HepG2 (cell line): ENCODE measurements around the gene UMOD. TPM values are rescaled to one million over a fixed set of nuclear protein-coding genes. Genes with fewer than 3 reads are reported as not detected.
A peak's percentile ranks its signal among the peaks of the same experiment; 100 is the strongest.

ENCODE experiments used
- ARHGAP35 ChIP-seq: sonication (generic); formaldehyde crosslinking; IDR thresholded peaks from 2 replicates; pipeline ENCODE4 v1.9.0; 2022; ENCODE audit warnings: mild to moderate bottlenecking, inconsistent platforms, moderate library complexity, missing genetic modification reagents, borderline replicate concordance
- ARID2 ChIP-seq: sonication (generic); formaldehyde crosslinking; IDR thresholded peaks from 2 replicates; pipeline ENCODE4 v1.8.1; 2022; ENCODE audit warnings: mild to moderate bottlenecking, missing genetic modification reagents, borderline replicate concordance
- FOSL2 ChIP-seq: sonication (generic); formaldehyde crosslinking; IDR thresholded peaks from 2 replicates; pipeline ENCODE4 v1.4.0; 2020; ENCODE audit warnings: missing genetic modification reagents
- HNF4A ChIP-seq: sonication (generic); formaldehyde crosslinking; IDR thresholded peaks from 2 replicates; pipeline ENCODE4 v1.4.0; 2020; ENCODE audit warnings: missing genetic modification reagents
- IRX3 ChIP-seq: sonication (generic); formaldehyde crosslinking; IDR thresholded peaks from 2 replicates; pipeline ENCODE4 v1.8.1; 2023; ENCODE audit warnings: mild to moderate bottlenecking, low read depth, missing genetic modification reagents, borderline replicate concordance
- NR1H2 ChIP-seq: sonication (generic); formaldehyde crosslinking; IDR thresholded peaks from 2 replicates; pipeline ENCODE4 v1.8.1; 2022; ENCODE audit warnings: low read depth, missing genetic modification reagents, borderline replicate concordance
- SP4 ChIP-seq: sonication (generic); formaldehyde crosslinking; IDR thresholded peaks from 2 replicates; pipeline ENCODE4 v1.8.1; 2023; ENCODE audit warnings: mild to moderate bottlenecking, missing genetic modification reagents
- YEATS2 ChIP-seq: sonication (generic); formaldehyde crosslinking; IDR thresholded peaks from 2 replicates; pipeline ENCODE4 v1.4.0; 2020; ENCODE audit warnings: missing genetic modification reagents, borderline replicate concordance
- ZMAT3 ChIP-seq: sonication (generic); formaldehyde crosslinking; conservative IDR thresholded peaks from 2 replicates; pipeline ENCODE4 v1.7.0; 2021; ENCODE audit warnings: missing genetic modification reagents
- ZNF292 ChIP-seq: sonication (generic); formaldehyde crosslinking; IDR thresholded peaks from 2 replicates; pipeline ENCODE4 v1.8.1; 2022; ENCODE audit warnings: mild to moderate bottlenecking, low read depth, missing genetic modification reagents, borderline replicate concordance
- ZNF329 ChIP-seq: sonication (generic); formaldehyde crosslinking; IDR thresholded peaks from 2 replicates; pipeline ENCODE4 v1.9.0; 2021; ENCODE audit warnings: low read depth, mild to moderate bottlenecking, missing genetic modification reagents
- ZNF737 ChIP-seq: sonication (generic); formaldehyde crosslinking; IDR thresholded peaks from 2 replicates; pipeline ENCODE4 v1.5.0; 2020; ENCODE audit warnings: missing genetic modification reagents, mild to moderate bottlenecking, borderline replicate concordance
- ZNF879 ChIP-seq: sonication (generic); formaldehyde crosslinking; IDR thresholded peaks from 2 replicates; pipeline ENCODE4 v1.8.1; 2023; ENCODE audit warnings: missing genetic modification reagents
- polyA plus RNA-seq, 8 experiments: library from polyadenylated mRNA; depleted of rRNA in 3 of 8; stranded (reverse) in 7 of 8; unstranded in 1 of 8; fragments of >200 nt; fragmentation: Illumina TruSeq in 4 of 8; extraction: Trizol in 4 of 8; gene quantifications; 2 replicates each; pipeline versions ENCODE4 v1.2.1 to v1.2.3, GENCODE V29; 2011 to 2016; ENCODE audit warnings: low read depth in 4 of 8, missing spikeins in 1 of 8, mixed read lengths in 1 of 8; ENCODE audit not compliant: insufficient read depth in 1 of 8
- total RNA-seq, 5 experiments: library from RNA; depleted of rRNA; stranded (reverse); fragments of >200 nt; fragmentation: Illumina TruSeq; extraction: Trizol; gene quantifications; 2 replicates each; pipeline ENCODE4 v1.2.3, GENCODE V29; 2016; ENCODE audit warnings: low read depth in 1 of 5
- TF ChIP-seq, protein P1 (sequence below), 2 experiments: fragments of 450-650 bp in 1 of 2; sonication (generic) in 1 of 2; formaldehyde crosslinking in 1 of 2; IDR thresholded peaks; 2 replicates each; pipeline versions ENCODE4 v1.6.1 to v1.8.0; 2016 to 2022; ENCODE audit warnings: antibody characterized with exemption in 1 of 2, mild to moderate bottlenecking in 1 of 2, missing genetic modification reagents in 1 of 2
- TF ChIP-seq, protein P2 (sequence below): IDR thresholded peaks from 2 replicates; pipeline ENCODE4 v1.6.1; 2016; ENCODE audit warnings: control low read depth
- TF ChIP-seq, protein P3 (sequence below): sonication (generic); formaldehyde crosslinking; conservative IDR thresholded peaks from 2 replicates; pipeline ENCODE4 v1.4.0; 2020; ENCODE audit warnings: missing genetic modification reagents

UMOD gene
- total and polyA plus RNA-seq, 2 of the 13 experiments (the other 11 are each of a cell fraction or from before 2014, with no cell fraction given): not detected

DNA sequence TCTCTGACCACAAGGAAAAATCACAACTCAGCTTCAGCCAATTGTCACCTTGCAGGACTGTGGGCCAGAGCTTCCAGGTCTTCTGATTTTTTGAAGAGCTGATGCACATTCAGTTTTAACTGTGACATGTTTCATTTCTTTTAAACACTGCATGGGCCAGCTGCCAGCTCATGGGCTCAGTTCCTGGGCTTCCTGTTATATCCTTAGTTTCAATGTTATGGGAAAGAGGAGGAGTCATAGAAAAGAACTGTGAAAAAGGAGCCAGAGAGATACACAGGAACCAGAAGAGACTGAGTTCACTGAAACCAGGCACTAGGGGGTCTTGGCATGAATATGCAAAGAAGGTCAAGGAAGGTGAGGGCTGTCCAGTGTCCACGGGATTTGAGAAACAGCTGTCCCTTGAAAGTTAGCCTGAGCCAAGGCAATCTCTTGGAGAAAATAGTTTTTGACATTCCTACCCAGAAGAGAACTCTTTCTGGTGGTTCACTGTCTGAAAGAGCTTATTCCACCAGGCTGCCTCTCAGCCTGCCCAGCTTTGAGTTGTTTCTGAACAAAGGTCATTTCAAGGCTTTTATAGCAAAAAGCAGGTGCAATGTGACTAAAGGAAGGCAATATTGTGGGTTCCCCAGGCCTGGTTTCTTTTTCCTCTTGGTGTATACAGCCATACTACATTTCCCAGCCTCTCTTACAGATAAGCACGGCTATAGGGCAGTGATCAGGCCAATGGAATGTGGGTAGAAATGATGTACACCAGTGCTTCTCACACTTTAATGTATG, 41.5 kb upstream of the UMOD start (continued):
- TF ChIP-seq, protein P1, sequence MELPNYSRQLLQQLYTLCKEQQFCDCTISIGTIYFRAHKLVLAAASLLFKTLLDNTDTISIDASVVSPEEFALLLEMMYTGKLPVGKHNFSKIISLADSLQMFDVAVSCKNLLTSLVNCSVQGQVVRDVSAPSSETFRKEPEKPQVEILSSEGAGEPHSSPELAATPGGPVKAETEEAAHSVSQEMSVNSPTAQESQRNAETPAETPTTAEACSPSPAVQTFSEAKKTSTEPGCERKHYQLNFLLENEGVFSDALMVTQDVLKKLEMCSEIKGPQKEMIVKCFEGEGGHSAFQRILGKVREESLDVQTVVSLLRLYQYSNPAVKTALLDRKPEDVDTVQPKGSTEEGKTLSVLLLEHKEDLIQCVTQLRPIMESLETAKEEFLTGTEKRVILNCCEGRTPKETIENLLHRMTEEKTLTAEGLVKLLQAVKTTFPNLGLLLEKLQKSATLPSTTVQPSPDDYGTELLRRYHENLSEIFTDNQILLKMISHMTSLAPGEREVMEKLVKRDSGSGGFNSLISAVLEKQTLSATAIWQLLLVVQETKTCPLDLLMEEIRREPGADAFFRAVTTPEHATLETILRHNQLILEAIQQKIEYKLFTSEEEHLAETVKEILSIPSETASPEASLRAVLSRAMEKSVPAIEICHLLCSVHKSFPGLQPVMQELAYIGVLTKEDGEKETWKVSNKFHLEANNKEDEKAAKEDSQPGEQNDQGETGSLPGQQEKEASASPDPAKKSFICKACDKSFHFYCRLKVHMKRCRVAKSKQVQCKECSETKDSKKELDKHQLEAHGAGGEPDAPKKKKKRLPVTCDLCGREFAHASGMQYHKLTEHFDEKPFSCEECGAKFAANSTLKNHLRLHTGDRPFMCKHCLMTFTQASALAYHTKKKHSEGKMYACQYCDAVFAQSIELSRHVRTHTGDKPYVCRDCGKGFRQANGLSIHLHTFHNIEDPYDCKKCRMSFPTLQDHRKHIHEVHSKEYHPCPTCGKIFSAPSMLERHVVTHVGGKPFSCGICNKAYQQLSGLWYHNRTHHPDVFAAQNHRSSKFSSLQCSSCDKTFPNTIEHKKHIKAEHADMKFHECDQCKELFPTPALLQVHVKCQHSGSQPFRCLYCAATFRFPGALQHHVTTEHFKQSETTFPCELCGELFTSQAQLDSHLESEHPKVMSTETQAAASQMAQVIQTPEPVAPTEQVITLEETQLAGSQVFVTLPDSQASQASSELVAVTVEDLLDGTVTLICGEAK (IDR thresholded peaks at IDR 0.05): no peak
- TF ChIP-seq, protein P1 (CRISPR knock-in tag; IDR thresholded peaks at IDR 0.05): no peak; the same call in 1 of the 2 replicates
- TF ChIP-seq SP4 (CRISPR knock-in tag) (0 out of 2 replicates have a peak, but pooled peaks have one; percentile 16), IRX3 (0 out of 2 replicates have a peak, but pooled peaks have one; percentile 2), ZNF737 (CRISPR knock-in tag) (no peak), NR1H2 (CRISPR knock-in tag) (no peak), ZNF879 (CRISPR knock-in tag) (no peak), ZMAT3 (no peak), YEATS2 (CRISPR knock-in tag) (no peak), HNF4A (CRISPR knock-in tag) (peak; percentile 41; the same call in 1 of the 2 replicates), ZNF329 (CRISPR knock-in tag) (no peak), FOSL2 (no peak), ARID2 (0 out of 2 replicates have a peak, but pooled peaks have one; percentile 20), ARHGAP35 (CRISPR knock-in tag) (no peak), ZNF292 (CRISPR knock-in tag) (0 out of 2 replicates have a peak, but pooled peaks have one; percentile 34)
- TF ChIP-seq, protein P2, sequence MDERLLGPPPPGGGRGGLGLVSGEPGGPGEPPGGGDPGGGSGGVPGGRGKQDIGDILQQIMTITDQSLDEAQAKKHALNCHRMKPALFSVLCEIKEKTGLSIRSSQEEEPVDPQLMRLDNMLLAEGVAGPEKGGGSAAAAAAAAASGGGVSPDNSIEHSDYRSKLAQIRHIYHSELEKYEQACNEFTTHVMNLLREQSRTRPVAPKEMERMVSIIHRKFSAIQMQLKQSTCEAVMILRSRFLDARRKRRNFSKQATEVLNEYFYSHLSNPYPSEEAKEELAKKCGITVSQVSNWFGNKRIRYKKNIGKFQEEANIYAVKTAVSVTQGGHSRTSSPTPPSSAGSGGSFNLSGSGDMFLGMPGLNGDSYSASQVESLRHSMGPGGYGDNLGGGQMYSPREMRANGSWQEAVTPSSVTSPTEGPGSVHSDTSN (CRISPR knock-in tag): no peak
- TF ChIP-seq, protein P3, sequence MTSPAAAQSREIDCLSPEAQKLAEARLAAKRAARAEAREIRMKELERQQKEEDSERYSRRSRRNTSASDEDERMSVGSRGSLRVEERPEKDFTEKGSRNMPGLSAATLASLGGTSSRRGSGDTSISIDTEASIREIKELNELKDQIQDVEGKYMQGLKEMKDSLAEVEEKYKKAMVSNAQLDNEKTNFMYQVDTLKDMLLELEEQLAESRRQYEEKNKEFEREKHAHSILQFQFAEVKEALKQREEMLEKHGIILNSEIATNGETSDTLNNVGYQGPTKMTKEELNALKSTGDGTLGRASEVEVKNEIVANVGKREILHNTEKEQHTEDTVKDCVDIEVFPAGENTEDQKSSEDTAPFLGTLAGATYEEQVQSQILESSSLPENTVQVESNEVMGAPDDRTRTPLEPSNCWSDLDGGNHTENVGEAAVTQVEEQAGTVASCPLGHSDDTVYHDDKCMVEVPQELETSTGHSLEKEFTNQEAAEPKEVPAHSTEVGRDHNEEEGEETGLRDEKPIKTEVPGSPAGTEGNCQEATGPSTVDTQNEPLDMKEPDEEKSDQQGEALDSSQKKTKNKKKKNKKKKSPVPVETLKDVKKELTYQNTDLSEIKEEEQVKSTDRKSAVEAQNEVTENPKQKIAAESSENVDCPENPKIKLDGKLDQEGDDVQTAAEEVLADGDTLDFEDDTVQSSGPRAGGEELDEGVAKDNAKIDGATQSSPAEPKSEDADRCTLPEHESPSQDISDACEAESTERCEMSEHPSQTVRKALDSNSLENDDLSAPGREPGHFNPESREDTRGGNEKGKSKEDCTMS (CRISPR knock-in tag): no peak
